GM19351 (cell line): ENCODE measurements around the gene FTH1.
"Not testable (repeated sequence)": the region's sequence is repeated elsewhere in the genome, so short reads cannot be mapped to it uniquely, and the experiment has no call there.

Experiments used
- ATAC-seq: cut with Tn5 transposase; IDR thresholded peaks from one replicate; pipeline ENCODE4 v1.9.1; 2021; ENCODE audit warnings: mild to moderate bottlenecking, moderate library complexity; ENCODE audit not compliant: unreplicated experiment

The FTH1 gene

DNA sequence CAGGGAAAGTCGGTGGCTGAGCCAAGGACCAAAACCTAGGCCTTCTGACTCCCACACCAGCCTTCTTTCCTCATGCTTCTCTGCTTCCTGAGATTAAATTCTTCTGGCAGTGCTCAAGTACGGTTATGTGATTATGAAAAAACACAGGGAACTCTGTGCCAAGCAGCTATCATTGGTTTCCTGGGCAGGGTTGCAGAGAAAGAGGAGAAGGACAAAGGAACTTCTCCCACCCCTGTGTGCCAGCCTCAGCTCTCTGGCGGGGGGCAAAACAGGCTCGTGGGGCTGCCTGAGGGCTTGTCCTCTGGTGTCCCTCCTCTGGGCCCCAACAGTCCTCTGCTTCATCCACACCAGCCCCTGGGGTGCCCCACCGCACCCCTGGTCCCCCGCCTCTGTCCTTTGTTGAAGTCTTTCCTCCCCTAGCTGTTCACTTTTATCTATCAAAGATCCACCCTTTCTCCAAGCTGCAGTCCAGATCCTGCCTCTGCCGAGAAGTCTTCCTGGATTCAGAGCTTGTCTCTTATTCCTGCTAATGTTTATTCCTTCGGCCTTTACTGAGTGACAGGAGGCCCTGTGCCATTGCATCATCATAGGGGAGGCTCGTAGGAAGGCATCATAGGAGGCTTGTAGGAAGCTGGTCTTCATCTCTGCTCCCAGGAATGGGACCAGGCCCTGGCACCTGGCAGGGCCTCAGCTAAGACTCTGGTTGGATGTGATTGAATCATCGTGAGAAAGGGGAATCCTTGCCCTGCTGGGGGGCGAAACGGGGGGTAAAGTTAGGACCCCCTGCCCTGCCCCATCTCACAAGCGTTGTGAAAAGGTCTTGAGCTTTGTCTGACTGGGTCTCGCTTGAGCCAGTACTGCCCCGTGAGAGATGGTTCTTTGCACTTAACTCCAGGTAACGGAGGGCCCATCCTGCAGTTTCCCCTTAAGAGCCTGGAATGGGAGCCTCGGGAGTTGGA lies 11.5 kb upstream of the FTH1 start:
- no peak for ATAC-seq

DNA sequence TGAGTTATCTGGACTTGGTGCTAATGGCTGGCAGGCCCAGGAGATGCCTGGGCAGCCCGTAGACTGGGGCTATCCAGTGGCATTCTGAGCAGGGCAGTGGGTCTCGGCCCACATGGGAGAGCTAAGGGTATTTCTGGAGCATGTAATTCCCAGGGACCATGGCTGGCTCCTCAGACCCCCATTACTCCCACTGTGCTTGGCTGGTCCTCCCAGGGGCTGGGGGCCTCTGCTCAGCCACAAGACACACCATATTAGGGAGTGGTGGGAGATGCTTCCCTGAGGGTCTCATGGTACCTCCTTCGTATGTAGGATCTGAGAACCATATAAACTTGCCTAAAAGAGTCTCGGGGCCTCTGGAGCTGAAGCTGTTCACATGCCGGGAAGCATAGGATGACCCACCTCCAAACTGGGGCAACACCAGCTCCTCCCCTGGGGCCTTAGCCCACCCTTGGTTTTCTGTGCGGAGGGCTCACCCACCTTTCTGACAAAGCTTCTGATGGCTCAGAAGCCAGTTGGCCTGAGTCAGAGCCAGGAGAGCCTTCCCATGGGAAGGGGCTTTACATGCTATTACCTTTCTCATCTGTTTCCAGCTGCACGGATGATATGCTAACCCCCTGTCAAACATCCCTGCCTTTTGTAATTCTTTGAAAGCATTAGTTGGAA lies 9.5 kb upstream of the FTH1 start:
- ATAC-seq: no peak

DNA sequence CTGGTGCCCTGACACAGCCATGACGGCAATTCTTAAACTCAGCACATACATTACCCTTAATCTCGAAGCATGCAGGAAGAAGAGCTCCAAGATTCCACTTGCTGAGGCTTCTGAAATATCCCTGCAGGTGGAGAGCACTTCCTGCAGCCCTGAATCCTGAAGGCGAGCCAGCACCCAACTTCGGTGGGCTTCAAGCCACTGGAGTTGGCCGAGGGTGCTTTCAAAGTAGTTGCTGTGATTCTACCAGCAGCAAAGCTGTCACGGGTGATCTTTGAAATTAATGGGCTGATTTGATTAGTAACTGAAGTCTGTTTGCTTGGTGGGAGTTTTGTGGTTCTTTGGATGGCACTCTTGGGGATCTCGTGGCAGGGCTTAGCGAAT lies 9.0 kb upstream of the FTH1 start:
- ATAC-seq: no peak

DNA sequence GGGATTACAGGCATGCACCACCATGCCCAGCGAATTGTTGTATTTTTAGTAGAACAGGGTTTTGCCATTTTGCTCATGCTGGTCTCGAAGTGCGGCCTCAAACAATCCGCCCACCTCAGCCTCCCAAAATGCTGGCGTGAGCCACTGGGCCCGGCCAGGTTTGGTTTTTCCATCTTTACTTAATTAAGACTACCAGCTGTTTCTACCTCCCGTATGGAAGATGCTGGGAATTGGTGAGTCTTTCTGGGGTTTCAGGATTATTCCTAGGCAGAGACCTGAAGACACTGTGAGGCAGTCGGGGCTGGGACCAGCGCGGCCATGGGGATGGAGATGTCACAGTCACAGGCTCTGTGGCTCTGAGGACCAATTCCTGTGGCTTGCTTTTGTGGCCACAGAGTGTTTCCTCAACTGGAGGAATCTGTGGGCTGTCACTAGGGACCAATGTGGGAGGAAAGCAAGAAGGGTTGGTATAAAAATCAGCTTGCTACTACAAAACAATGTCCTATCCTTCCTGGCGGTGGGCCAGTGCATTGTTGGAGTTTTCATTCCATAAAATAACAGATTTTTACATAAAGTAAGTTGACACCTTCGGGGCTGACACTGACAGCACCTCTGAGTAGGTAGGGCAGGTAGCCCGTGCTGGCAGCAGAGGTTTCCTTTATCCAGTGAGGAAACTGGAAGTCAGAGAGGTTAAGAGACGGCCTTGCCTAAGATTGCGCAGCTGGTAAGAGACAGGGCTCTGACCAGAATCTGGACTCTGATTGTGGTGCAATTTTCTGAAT lies 8.4 kb upstream of the FTH1 start:
- ATAC-seq: no peak

DNA sequence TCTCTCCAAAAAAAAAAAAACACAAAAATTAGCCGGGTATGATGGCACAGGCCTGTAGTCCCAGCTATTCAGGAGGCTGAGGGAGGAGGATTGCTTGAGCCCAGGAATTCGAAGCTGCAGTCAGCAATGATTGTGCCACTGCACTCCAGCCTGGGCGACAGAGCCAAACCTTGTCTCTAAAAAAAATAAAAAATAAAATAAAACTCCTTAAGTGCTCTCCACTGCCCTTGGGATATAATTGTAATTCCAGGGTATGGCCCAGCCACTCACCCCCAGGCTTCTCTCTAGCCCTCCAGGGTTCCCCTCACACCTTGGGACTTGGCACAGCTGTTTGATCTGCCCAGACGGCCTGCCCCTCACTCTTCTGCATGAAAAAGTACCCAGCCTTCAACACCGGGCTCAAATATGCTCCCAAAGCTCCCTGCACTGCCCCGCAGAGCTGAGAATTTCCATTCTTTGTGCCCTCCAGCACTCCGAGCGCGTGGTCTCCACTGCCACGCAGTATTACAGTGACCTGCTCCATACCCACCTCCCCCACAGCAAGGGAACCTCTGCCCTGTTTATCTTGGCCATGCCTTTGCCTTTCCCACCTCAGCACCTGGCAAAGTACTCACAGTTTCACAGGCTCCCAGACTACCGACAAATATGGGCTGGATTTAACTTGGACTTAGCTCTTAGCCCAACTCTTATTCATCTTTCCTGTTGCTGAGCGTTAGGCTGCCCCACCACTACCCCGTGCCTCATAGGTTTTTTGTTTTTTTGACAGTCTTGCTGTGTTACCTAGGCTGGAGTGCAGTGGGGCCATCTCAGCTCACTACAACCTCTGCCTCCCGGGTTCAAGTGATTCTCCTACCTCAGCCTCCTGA lies 7.6 kb upstream of the FTH1 start:
- ATAC-seq: no peak

DNA sequence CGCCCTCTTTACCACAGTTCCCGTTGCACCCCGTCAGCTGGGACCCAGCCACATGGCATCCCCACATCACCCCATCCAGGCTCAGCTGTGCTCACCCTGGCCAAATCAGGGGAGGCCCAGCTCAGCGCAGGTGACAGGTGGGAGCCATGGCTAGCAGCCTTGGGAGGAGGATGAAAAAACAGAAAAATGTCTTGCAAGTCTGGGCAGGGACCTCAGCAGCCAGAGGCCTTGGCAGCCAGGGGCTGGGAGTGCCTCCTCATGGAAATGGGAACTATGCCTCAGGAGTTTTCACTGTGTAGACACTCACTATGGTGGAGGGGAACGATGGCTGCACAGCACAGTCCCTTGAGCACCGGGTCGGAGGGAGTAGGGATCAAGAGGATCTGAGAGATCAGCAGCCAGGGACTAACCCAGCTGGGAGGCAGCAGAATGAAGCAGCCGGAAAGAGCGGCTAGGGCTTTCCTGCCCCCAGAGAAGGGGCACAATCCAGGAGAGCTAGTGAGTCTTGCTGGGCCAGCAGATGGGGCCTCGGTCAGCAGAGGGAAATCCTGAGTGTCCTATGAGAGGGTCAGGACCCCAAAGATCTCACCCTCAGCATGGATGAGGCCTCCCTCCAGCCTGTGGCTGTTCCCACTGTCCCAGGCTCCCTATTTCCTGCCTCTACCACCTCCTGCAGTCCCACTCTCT lies 6.2 kb upstream of the FTH1 start:
- ATAC-seq: no peak

DNA sequence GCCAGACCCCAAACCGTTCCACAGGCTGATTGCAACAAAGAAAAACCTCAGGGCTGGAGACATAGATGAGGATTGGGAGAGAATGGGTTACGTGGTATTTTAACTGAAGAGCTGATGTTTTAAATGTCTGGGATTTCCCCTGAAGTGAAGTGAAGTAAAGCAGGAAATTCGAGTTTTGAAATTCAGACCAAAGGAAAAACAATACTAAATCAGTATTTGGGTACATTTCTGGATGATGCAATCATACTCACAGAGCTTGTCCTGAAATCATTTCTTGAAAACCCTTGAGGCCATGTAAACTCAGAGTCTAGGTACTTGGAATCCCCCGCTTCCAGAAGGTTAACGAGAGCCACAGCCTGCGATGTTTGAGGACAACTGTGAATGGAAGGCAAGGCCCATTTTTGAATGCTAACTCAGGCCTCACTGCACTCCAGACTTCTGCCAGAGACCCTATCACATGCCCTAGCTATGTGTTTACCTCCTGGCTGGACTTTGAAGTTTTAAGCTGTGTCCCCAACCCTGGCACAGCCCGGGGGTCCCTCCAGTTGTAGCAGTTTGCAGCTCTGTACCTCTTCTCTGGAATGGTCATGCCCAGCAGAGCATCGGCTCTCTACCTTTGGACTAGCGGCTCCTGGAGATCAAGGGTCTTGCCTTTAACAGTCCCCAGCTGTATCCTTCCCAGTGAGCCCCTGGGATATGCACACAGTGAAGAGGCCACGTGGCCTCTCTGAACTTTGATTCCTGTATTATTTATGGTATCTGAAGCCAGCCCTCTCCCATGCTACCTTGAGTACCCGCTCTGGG lies 5.4 kb upstream of the FTH1 start:
- ATAC-seq: no peak

DNA sequence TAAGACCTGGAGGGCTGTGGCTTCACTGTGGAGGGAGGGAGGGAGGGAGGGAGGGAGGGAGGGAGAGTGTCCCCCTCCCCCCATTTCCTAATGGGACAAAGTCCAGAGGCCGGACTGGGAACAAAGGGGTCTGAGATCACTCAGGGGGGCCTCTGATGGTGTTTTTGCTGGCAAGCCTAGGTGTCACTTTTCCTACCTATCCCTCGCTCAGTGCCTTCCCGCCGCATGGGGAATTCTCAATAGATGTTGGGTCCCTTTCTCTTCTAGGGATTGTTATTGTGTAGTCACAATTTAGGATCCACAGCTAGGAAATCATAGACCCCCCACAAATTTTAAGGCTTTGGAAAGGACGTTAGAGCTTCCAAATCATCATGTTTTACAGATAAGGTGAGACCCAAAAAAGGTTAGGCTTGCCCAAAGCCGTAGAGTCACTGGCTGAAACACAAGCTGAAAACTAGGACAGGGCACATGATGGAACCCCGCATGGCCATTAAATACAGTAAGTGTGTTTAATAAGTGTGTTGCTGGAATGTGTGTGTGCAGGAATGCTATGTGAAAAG lies 4.8 kb upstream of the FTH1 start:
- no peak for ATAC-seq

DNA sequence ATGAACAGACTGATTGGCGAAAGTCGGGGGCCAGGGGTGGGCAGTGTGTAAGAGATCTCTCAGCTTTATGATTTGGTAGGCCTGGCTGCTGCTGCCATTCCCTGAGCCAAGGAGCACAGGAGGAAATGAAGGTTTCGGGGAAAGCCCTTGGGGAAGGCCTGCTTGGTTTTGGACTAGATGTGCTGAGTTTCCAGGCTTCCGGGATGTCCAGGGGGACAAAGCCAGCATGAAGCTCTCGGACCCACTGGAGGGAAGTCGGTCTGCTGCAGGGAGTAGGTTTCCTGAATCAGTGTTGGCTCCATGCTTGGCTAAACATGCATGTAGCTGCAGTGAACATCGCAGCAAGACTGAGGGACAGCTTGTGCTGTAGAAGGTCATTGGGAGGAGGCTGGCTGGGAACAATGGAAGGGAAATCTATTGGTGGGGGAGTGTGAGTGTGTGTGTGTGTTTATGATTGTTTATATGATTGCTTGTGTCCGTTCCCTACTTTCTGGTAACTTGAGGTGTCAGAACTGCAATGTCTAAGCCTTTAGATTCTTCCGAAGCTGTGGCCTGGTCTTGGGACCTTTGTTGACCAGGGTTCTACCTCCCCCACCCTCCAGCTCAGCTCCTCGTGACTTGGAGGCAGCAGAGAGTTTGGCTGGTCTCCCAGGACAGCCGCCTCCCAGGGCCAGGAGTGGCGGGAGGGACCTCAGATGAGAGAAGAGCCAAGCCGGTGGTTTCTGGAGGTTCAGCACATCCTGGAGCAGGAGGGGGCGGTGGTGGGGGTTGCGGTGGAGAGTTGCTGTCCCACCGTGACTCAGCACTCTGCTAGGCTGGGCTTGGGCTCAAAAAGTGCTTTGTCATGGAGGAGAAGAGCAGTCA lies 4.0 kb upstream of the FTH1 start:
- no peak for ATAC-seq

DNA sequence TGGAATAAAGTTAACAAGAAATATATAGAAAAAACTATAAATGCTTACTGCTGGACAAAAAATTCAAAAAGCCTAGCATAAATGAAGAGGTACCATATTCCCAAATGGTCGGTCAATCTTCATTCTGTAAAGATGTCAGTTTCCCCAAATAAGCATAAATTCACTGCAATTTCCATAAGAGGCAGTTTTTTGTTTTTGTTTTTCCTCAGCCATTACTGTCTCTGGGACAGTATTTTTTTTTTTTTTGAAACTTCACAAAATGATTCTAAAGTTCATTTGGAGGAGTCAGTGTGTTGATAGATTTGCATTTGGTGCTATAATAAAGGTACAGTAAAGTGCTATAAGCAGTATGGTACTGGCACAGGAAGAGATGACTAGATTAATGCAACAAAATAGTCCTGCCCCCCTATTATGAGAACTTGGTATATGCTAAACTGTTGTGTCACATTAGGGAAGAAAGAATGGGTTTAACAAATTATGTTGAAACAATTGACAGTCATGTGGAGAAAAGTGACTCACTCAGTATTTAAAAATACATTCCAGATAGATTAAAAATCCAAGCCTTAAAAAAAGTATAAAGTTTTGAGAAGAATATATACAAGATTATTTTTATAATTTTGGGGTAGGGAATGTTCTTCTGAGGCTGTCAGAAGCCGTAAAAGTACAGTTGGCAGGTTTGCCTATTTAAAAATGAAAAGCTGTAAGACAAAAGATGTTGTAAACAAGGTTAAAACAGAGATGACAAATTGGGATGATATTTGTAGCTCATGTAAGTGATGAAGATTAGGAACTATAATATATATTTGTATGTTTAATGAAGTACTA lies 2.6 kb upstream of the FTH1 start:
- no peak for ATAC-seq

DNA sequence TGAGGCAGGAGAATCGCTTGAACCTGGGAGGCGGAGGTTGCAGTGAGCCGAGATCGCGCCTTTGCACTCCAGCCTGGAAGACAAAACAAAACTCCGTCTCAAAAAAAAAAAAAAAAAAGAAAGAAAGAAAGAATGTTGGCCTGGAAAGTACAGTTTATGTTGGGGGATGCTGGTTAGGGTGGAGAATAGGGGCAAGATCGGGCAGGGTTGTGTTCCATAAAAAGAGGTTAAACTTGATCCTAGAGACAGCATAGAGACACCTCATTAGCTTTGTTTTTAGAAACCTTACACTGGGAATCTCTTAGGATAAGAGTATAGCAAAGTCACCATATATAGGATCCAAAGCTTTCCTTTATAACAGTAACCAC lies 1.9 kb upstream of the FTH1 start:
- no peak for ATAC-seq

DNA sequence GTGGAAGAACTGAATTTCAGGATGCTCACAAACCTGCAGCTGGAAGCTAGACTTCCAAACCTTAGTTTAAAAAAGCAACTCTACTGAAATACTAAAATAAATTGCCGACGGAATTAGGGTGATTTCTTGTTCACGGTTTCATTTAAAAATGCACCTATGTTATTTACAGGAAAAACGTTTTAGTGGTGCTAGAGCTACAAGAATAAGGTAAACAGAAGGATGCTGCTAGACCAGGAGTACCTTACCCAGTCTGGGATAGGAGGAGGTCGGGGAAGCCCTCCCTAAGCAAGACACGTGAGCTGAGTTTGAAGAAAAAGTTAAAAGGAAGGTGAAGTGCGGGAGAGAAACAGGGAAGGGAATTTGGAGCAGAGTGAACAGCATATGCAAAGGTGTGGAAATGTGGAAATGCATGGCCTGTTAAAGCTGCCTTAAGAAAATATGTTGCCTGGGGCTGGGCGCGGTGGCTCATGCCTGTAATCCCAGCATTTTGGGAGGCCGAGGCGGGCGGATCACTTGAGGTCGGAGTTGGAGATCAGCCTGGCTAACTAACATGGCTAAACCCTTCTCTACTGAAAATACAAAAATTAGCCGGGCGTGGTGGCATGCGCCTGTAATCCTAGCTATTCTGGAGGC lies 1.4 kb upstream of the FTH1 start:
- no peak for ATAC-seq

DNA sequence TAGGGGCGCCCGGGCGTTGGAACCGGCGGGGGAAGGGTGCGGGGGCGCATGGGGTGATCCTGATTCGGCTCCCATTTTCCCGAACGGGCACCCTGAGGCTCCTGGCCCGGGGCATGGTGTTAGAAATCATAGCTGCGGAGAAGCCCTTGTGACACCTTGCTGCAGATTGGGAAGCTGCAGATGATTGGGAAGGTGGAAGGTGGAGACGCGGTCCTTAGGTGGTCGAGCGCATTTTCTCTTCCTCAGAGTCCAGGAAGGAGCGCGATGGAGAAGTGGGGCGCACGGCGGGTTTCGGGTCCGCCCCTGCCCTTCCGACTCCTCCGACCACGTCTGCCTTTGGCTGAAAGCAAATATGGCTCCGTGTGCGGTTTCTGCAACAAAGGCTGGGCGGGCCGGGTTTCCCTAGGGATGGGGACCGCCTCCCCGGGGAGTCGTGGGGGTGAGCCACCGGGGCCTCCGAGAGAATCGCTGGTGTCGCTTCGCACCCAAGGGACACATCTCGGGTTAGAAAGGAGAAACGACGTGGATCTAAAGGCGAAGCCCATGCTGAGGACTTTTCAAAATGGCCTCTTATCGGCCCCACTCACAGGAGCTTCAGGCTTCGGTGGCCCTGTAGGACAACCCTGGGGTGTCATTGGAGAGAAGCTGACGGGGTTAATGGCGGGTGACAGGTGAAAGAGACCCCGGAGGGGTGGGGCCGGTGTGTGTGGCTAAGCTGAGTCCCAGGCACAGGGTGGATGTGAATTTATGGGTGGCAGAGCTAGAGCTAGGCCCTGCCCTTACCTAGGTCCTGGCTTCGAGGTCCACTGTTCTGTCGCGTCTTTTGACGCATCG lies 707 bp upstream of the FTH1 start:
- ATAC-seq: peak; percentile 31

DNA sequence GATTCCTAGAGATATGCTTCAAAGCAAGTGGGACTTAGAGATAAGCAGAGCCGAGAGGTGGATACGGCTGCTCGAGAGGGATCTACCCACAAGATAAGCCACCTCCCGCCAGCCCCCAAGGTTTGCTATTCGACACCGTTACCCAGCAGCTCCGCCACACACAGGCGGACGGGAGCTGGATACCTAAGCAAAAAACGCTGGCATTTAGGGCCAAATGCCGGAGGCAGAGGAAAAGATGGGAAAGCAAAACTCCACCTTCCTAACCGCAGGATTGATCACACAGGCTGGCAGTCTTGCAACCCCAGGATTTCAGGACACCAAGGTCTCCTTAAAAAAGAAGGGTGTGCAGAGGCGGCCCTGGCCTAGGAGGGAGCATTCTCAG lies 709 bp downstream of the FTH1 start:
- no peak for ATAC-seq

DNA sequence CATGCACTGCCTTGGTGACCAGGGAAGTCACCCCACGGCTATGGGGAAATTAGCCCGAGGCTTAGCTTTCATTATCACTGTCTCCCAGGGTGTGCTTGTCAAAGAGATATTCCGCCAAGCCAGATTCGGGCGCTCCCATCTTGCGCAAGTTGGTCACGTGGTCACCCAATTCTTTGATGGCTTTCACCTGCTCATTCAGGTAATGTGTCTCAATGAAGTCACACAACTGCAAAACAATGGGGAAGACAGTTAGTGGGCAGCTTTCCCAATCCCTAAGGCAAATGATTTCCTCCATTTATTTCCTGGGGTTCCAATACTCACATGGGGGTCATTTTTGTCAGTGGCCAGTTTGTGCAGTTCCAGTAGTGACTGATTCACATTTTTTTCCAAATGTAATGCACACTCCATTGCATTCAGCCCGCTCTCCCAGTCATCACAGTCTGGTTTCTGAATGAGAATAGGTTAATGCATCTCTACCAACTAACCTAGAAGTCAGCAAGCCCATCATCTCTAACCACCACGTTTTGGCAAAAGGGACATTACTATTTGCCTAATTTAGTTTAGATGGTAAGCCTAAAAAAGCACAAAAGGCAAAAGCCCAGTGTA lies 2.7 kb downstream of the FTH1 start:
- ATAC-seq: not testable (repeated sequence)
